HEK293 (cell line): Measurements from ENCODE around the gene SPTBN2.

Experiments used
- INSM2 ChIP-seq: fragments of 450-650 bp; formaldehyde crosslinking; IDR thresholded peaks from 2 replicates; pipeline ENCODE4 v1.5.1; 2016; ENCODE audit warnings: missing biosample characterization, missing genetic modification characterization
- KLF9 ChIP-seq: fragments of 450-650 bp; formaldehyde crosslinking; IDR thresholded peaks from 2 replicates; pipeline ENCODE4 v1.5.1; 2016; ENCODE audit warnings: missing biosample characterization, missing genetic modification characterization, low read depth
- MEIS1 ChIP-seq: sonication (generic); formaldehyde crosslinking; IDR thresholded peaks from 2 replicates; pipeline ENCODE4 v1.8.1; 2022; ENCODE audit warnings: missing genetic modification reagents, mild to moderate bottlenecking, borderline replicate concordance
- PATZ1 ChIP-seq: fragments of 450-650 bp; formaldehyde crosslinking; IDR thresholded peaks from 2 replicates; pipeline ENCODE4 v1.5.1; 2016; ENCODE audit warnings: missing biosample characterization, missing genetic modification characterization
- SALL2 ChIP-seq: fragments of 450-650 bp; formaldehyde crosslinking; IDR thresholded peaks from 2 replicates; pipeline ENCODE4 v1.5.0; 2017; ENCODE audit warnings: missing biosample characterization, mild to moderate bottlenecking, missing genetic modification characterization, borderline replicate concordance
- SETDB1 ChIP-seq: IDR thresholded peaks from one replicate; pipeline ENCODE4 v1.6.1; 2017; ENCODE audit warnings: mild to moderate bottlenecking, low read length, moderate library complexity, mixed read lengths; ENCODE audit not compliant: insufficient read length
- TRIM28 ChIP-seq: IDR thresholded peaks from 2 replicates; pipeline ENCODE4 v1.6.1; 2011; ENCODE audit warnings: low read length, control low read depth, borderline replicate concordance
- ZBTB48 ChIP-seq: fragments of 450-650 bp; formaldehyde crosslinking; IDR thresholded peaks from 2 replicates; pipeline ENCODE4 v1.5.1; 2016; ENCODE audit warnings: missing biosample characterization, missing genetic modification characterization
- ZNF132 ChIP-seq: fragments of 450-650 bp; formaldehyde crosslinking; IDR thresholded peaks from 2 replicates; pipeline ENCODE4 v1.5.1; 2017; ENCODE audit warnings: missing biosample characterization, missing genetic modification characterization, borderline replicate concordance
- ZNF292 ChIP-seq: fragments of 450-650 bp; formaldehyde crosslinking; IDR thresholded peaks from 2 replicates; pipeline ENCODE4 v1.5.1; 2016; ENCODE audit warnings: low read depth, missing biosample characterization, missing genetic modification characterization, borderline replicate concordance
- ZNF335 ChIP-seq: fragments of 450-650 bp; formaldehyde crosslinking; conservative IDR thresholded peaks from 2 replicates; pipeline ENCODE4 v1.5.1; 2016; ENCODE audit warnings: missing biosample characterization, missing genetic modification characterization
- ZNF366 ChIP-seq: fragments of 450-650 bp; formaldehyde crosslinking; conservative IDR thresholded peaks from 2 replicates; pipeline ENCODE4 v1.5.1; 2016; ENCODE audit warnings: missing biosample characterization, missing genetic modification characterization
- ZNF37A ChIP-seq: fragments of 450-650 bp; IDR thresholded peaks from 2 replicates; pipeline ENCODE4 v1.5.1; 2018; ENCODE audit warnings: missing biosample characterization, missing genetic modification characterization
- ZNF423 ChIP-seq: fragments of 450-650 bp; formaldehyde crosslinking; IDR thresholded peaks from 2 replicates; pipeline ENCODE4 v1.5.1; 2016; ENCODE audit warnings: missing biosample characterization, missing genetic modification characterization
- ZNF501 ChIP-seq: fragments of 450-650 bp; formaldehyde crosslinking; IDR thresholded peaks from 2 replicates; pipeline ENCODE4 v1.5.1; 2016; ENCODE audit warnings: missing biosample characterization, missing genetic modification characterization
- ZNF510 ChIP-seq: fragments of 450-650 bp; formaldehyde crosslinking; IDR thresholded peaks from 2 replicates; pipeline ENCODE4 v1.5.1; 2018; ENCODE audit warnings: mild to moderate bottlenecking, missing genetic modification characterization, missing biosample characterization; ENCODE audit not compliant: insufficient replicate concordance
- ZNF610 ChIP-seq: fragments of 450-650 bp; formaldehyde crosslinking; IDR thresholded peaks from 2 replicates; pipeline ENCODE4 v1.5.1; 2016; ENCODE audit warnings: missing biosample characterization, missing genetic modification characterization, borderline replicate concordance
- ZNF837 ChIP-seq: fragments of 450-650 bp; formaldehyde crosslinking; IDR thresholded peaks from 2 replicates; pipeline ENCODE4 v1.5.1; 2016; ENCODE audit warnings: missing biosample characterization, missing genetic modification characterization
- ZNF843 ChIP-seq: fragments of 450-650 bp; formaldehyde crosslinking; IDR thresholded peaks from 2 replicates; pipeline ENCODE4 v1.5.1; 2016; ENCODE audit warnings: missing biosample characterization, missing genetic modification characterization
- TF ChIP-seq, protein P1 (sequence below): fragments of 450-650 bp; formaldehyde crosslinking; conservative IDR thresholded peaks from 2 replicates; pipeline ENCODE4 v1.5.1; 2016; ENCODE audit warnings: low read depth, missing biosample characterization, missing genetic modification characterization
- TF ChIP-seq, protein P2 (sequence below): fragments of 450-650 bp; formaldehyde crosslinking; IDR thresholded peaks from 2 replicates; pipeline ENCODE4 v1.5.1; 2016; ENCODE audit warnings: missing biosample characterization, missing genetic modification characterization
- TF ChIP-seq, protein P3 (sequence below): fragments of 450-650 bp; formaldehyde crosslinking; IDR thresholded peaks from 2 replicates; pipeline ENCODE4 v1.5.1; 2016; ENCODE audit warnings: missing biosample characterization, missing genetic modification characterization
- TF ChIP-seq, protein P4 (sequence below): fragments of 450-650 bp; formaldehyde crosslinking; IDR thresholded peaks from 2 replicates; pipeline ENCODE4 v1.5.1; 2017; ENCODE audit warnings: missing biosample characterization, missing genetic modification characterization
- TF ChIP-seq, protein P5 (sequence below): fragments of 450-650 bp; formaldehyde crosslinking; optimal IDR thresholded peaks from 2 replicates; pipeline ENCODE3; 2016; ENCODE audit warnings: missing biosample characterization, mild to moderate bottlenecking, missing genetic modification characterization

The SPTBN2 gene

GRCh38 chr11:66638177-66639065, 90.6 kb downstream of the SPTBN2 start, which contains the start of gene RBM4 (continued):
- TF ChIP-seq, protein P1, sequence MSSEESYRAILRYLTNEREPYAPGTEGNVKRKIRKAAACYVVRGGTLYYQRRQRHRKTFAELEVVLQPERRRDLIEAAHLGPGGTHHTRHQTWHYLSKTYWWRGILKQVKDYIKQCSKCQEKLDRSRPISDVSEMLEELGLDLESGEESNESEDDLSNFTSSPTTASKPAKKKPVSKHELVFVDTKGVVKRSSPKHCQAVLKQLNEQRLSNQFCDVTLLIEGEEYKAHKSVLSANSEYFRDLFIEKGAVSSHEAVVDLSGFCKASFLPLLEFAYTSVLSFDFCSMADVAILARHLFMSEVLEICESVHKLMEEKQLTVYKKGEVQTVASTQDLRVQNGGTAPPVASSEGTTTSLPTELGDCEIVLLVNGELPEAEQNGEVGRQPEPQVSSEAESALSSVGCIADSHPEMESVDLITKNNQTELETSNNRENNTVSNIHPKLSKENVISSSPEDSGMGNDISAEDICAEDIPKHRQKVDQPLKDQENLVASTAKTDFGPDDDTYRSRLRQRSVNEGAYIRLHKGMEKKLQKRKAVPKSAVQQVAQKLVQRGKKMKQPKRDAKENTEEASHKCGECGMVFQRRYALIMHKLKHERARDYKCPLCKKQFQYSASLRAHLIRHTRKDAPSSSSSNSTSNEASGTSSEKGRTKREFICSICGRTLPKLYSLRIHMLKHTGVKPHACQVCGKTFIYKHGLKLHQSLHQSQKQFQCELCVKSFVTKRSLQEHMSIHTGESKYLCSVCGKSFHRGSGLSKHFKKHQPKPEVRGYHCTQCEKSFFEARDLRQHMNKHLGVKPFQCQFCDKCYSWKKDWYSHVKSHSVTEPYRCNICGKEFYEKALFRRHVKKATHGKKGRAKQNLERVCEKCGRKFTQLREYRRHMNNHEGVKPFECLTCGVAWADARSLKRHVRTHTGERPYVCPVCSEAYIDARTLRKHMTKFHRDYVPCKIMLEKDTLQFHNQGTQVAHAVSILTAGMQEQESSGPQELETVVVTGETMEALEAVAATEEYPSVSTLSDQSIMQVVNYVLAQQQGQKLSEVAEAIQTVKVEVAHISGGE (tag by site-specific recombination) = no peak
- TF ChIP-seq ZNF510 (tag by site-specific recombination) (no peak), ZNF335 (tag by site-specific recombination) (peak; percentile 90), ZBTB48 (no peak), TRIM28 (no peak), ZNF37A (tag by site-specific recombination) (no peak), ZNF132 (tag by site-specific recombination) (no peak), ZNF501 (tag by site-specific recombination) (peak; percentile 70), ZNF837 (no peak), ZNF423 (peak; percentile 40; the same call in 1 of the 2 replicates), KLF9 (tag by site-specific recombination) (peak; percentile 37; the same call in 1 of the 2 replicates), MEIS1 (CRISPR knock-in tag) (no peak), ZNF843 (tag by site-specific recombination) (0 out of 2 replicates have a peak, but pooled peaks have one; percentile 9), ZNF292 (no peak), SETDB1 (no peak), ZNF366 (tag by site-specific recombination) (peak; percentile 32; the same call in 1 of the 2 replicates), INSM2 (tag by site-specific recombination) (peak; percentile 58), SALL2 (tag by site-specific recombination) (no peak), PATZ1 (tag by site-specific recombination) (peak; percentile 95), ZNF610 (no peak)
- TF ChIP-seq, protein P2, sequence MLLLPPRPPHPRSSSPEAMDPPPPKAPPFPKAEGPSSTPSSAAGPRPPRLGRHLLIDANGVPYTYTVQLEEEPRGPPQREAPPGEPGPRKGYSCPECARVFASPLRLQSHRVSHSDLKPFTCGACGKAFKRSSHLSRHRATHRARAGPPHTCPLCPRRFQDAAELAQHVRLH (tag by site-specific recombination) = 0 out of 2 replicates have a peak, but pooled peaks have one; percentile 60
- TF ChIP-seq, protein P3, sequence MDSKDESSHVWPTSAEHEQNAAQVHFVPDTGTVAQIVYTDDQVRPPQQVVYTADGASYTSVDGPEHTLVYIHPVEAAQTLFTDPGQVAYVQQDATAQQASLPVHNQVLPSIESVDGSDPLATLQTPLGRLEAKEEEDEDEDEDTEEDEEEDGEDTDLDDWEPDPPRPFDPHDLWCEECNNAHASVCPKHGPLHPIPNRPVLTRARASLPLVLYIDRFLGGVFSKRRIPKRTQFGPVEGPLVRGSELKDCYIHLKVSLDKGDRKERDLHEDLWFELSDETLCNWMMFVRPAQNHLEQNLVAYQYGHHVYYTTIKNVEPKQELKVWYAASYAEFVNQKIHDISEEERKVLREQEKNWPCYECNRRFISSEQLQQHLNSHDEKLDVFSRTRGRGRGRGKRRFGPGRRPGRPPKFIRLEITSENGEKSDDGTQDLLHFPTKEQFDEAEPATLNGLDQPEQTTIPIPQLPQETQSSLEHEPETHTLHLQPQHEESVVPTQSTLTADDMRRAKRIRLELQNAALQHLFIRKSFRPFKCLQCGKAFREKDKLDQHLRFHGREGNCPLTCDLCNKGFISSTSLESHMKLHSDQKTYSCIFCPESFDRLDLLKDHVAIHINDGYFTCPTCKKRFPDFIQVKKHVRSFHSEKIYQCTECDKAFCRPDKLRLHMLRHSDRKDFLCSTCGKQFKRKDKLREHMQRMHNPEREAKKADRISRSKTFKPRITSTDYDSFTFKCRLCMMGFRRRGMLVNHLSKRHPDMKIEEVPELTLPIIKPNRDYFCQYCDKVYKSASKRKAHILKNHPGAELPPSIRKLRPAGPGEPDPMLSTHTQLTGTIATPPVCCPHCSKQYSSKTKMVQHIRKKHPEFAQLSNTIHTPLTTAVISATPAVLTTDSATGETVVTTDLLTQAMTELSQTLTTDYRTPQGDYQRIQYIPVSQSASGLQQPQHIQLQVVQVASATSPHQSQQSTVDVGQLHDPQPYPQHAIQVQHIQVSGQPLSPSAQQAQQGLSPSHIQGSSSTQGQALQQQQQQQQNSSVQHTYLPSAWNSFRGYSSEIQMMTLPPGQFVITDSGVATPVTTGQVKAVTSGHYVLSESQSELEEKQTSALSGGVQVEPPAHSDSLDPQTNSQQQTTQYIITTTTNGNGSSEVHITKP (tag by site-specific recombination) = peak; percentile 55; the same call in 1 of the 2 replicates
- TF ChIP-seq, protein P4, sequence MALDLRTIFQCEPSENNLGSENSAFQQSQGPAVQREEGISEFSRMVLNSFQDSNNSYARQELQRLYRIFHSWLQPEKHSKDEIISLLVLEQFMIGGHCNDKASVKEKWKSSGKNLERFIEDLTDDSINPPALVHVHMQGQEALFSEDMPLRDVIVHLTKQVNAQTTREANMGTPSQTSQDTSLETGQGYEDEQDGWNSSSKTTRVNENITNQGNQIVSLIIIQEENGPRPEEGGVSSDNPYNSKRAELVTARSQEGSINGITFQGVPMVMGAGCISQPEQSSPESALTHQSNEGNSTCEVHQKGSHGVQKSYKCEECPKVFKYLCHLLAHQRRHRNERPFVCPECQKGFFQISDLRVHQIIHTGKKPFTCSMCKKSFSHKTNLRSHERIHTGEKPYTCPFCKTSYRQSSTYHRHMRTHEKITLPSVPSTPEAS = no peak
- TF ChIP-seq, protein P5, sequence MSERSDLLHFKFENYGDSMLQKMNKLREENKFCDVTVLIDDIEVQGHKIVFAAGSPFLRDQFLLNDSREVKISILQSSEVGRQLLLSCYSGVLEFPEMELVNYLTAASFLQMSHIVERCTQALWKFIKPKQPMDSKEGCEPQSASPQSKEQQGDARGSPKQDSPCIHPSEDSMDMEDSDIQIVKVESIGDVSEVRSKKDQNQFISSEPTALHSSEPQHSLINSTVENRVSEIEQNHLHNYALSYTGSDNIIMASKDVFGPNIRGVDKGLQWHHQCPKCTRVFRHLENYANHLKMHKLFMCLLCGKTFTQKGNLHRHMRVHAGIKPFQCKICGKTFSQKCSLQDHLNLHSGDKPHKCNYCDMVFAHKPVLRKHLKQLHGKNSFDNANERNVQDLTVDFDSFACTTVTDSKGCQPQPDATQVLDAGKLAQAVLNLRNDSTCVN (tag by site-specific recombination) = peak; percentile 57
